NCI-H2029 (cell line): Measurements from ENCODE around the gene HLA-E.

Experiments used
- DNase-seq: peaks from one replicate; lab custom pipeline; 2025; lab: John Stamatoyannopoulos, UW

The HLA-E gene

DNA sequence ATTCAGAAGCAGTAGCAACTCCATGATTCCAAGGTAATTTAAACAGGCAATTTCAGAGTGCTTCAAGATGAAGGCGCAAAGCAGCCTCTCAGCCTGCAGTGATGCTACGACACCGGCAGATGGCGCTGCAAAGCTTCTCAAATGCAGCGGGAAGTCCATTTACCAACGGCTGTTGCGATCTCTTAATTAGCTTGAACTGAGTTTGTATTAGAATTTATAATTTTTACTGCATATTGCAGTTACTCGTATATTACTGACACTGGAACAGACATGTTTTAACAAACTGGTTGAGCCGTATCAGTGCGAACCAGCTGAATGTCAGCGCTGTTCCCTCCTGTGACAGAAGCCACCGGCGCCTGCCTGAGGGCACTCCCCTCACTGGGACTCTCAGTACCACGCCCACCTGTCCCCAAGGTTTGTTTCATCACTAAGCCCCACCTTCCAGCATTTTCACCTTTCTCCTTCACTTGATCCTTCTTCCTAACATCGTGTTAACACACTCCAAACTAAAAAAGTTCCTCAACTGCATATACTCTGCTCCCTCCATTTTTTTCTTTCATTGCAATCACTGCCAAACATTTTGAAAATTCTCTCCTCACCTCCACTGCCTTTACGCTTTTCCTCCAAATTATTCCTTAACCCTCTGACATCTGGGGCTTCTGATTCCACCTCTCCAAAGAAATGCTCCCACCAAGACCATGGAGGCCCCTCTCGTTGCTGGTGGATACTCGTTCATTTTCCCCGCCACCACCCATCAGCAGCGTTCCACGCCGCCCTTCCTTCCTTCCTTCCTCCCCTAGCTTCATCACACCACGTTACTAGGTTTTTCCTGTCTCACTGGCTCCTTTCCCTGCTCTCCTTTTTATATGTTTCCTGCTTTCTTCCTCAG lies 52.5 kb downstream of the HLA-E start:
- DNase-seq, result peak; percentile 67

DNA sequence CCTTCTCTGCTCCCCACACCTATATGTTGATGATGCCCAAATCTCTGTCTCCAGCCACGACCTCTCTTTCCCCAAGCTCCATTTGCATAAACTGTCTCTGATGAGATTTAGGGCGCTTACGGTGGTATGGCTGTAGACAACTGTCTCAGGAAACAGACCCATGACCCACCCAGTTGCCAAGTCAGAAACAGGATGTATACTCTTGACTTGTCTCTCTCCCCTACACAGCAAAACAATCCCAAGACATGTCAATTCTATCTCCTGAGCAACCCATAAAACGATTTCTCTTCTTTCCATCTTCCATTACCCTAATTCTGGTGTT lies 53.1 kb downstream of the HLA-E start:
- no peak for DNase-seq

DNA sequence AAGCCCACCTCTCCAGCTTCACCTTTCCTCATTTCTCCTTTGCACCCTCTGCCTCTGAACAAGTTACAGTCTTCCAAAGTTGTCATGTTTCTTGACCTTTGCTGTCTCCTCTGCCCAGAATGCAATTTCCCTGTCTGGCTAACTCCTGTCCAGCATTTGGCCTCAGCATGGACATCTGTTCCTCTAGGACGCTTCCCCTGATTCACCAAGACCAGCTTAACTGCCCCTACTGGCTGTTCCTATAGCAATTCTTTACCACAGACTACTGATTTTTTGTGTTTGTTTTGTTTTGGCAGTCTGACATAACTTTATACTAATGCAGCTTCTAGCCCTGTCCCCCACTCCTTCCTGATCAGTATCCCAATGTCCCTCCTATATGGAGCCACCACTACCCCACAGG lies 53.6 kb downstream of the HLA-E start:
- DNase-seq, result no peak
